SU-DHL-6 (cell line): ENCODE measurements around the gene IL6R.

ENCODE experiments used
- EZH2phosphoT487 ChIP-seq: fragments of 200-600 bp; sonication (generic), shearing (Covaris generic); conservative IDR thresholded peaks from 2 replicates; pipeline ENCODE4 v1.6.1; 2018; ENCODE audit warnings: mild to moderate bottlenecking, antibody characterized with exemption, low read length, moderate library complexity, mixed read lengths
- TF ChIP-seq, protein P1 (sequence below): fragments of 200-600 bp; sonication (generic); IDR thresholded peaks from one replicate; pipeline ENCODE4 v1.5.1; 2017; ENCODE audit warnings: antibody characterized with exemption, mild to moderate bottlenecking, low read length, moderate library complexity; ENCODE audit not compliant: insufficient read depth, poor library complexity, severe bottlenecking

GRCh38 chr1:154402409-154402921, 2.7 kb upstream of the IL6R start:
- TF ChIP-seq, protein P1, sequence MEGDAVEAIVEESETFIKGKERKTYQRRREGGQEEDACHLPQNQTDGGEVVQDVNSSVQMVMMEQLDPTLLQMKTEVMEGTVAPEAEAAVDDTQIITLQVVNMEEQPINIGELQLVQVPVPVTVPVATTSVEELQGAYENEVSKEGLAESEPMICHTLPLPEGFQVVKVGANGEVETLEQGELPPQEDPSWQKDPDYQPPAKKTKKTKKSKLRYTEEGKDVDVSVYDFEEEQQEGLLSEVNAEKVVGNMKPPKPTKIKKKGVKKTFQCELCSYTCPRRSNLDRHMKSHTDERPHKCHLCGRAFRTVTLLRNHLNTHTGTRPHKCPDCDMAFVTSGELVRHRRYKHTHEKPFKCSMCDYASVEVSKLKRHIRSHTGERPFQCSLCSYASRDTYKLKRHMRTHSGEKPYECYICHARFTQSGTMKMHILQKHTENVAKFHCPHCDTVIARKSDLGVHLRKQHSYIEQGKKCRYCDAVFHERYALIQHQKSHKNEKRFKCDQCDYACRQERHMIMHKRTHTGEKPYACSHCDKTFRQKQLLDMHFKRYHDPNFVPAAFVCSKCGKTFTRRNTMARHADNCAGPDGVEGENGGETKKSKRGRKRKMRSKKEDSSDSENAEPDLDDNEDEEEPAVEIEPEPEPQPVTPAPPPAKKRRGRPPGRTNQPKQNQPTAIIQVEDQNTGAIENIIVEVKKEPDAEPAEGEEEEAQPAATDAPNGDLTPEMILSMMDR: no peak
- no peak for TF ChIP-seq EZH2phosphoT487
